Mesenchymal stem cell (in vitro differentiated cells and primary cell): Measurements from ENCODE around the gene TMEM129.

Source experiments
- DNase-seq: peaks from one replicate; pipeline ENCODE4 v3.0.0-alpha.2; 2013
- H2AFZ ChIP-seq: one replicate; pipeline ENCODE4 v1.6.1; 2013; ENCODE audit warnings: low read depth, mild to moderate bottlenecking, control low read depth, inconsistent platforms, low read length, moderate library complexity
- H2AK5ac ChIP-seq: 2 replicates; pipeline ENCODE4 v1.6.1; 2013; ENCODE audit warnings: low read length, moderate library complexity, mild to moderate bottlenecking, inconsistent platforms; ENCODE audit not compliant: severe bottlenecking
- H2BK120ac ChIP-seq: one replicate; pipeline ENCODE4 v1.6.1; 2013; ENCODE audit warnings: low read depth, mild to moderate bottlenecking, inconsistent platforms, low read length, moderate library complexity
- H2BK12ac ChIP-seq, 2 experiments: one replicate each; pipeline ENCODE4 v1.6.1; 2013; ENCODE audit warnings: inconsistent platforms in 2 of 2, low read length in 2 of 2, mild to moderate bottlenecking in 2 of 2, moderate library complexity in 2 of 2, control low read depth in 1 of 2
- H2BK15ac ChIP-seq: one replicate; pipeline ENCODE4 v1.6.1; 2013; ENCODE audit warnings: mild to moderate bottlenecking, low read depth, inconsistent platforms; ENCODE audit not compliant: poor library complexity, severe bottlenecking
- H2BK5ac ChIP-seq: 2 replicates; pipeline ENCODE4 v1.6.1; 2013; ENCODE audit warnings: low read depth, mild to moderate bottlenecking, low read length, control low read depth, inconsistent platforms; ENCODE audit not compliant: poor library complexity, severe bottlenecking
- H3K14ac ChIP-seq, 2 experiments: one replicate each; pipeline ENCODE4 v1.6.1; 2013; ENCODE audit warnings: inconsistent platforms in 2 of 2, low read length in 2 of 2, control low read depth in 1 of 2, mild to moderate bottlenecking in 1 of 2, moderate library complexity in 1 of 2
- H3K18ac ChIP-seq, 2 experiments: one replicate each; pipeline ENCODE4 v1.6.1; 2013; ENCODE audit warnings: inconsistent platforms in 2 of 2, low read length in 2 of 2, control low read depth in 1 of 2, low read depth in 1 of 2, mild to moderate bottlenecking in 1 of 2
- H3K23ac ChIP-seq, 2 experiments: one replicate each; pipeline ENCODE4 v1.6.1; 2013; ENCODE audit warnings: inconsistent platforms in 2 of 2, low read length in 2 of 2, mild to moderate bottlenecking in 2 of 2, moderate library complexity in 2 of 2, control low read depth in 1 of 2
- H3K27ac ChIP-seq: 2 replicates; pipeline ENCODE4 v1.5.1; 2013; ENCODE audit warnings: mild to moderate bottlenecking, moderate library complexity, low read length, control low read depth, inconsistent platforms; ENCODE audit not compliant: poor library complexity, severe bottlenecking
- H3K27me3 ChIP-seq, 2 experiments: 2 replicates each; pipeline versions ENCODE4 v1.6.1 to v1.7.0; 2013; ENCODE audit warnings: low read length in 2 of 2, mild to moderate bottlenecking in 2 of 2, moderate library complexity in 2 of 2, control low read depth in 1 of 2, inconsistent platforms in 1 of 2; ENCODE audit not compliant: control insufficient read depth in 1 of 2, insufficient read depth in 1 of 2
- H3K36me3 ChIP-seq, 2 experiments: 2 replicates each; pipeline versions ENCODE4 v1.6.1 to v1.7.0; 2013; ENCODE audit warnings: low read length in 2 of 2, control low read depth in 1 of 2, inconsistent platforms in 1 of 2, low read depth in 1 of 2, mild to moderate bottlenecking in 1 of 2; ENCODE audit not compliant: insufficient read depth in 2 of 2, control insufficient read depth in 1 of 2
- H3K4ac ChIP-seq, 2 experiments: one replicate each; pipeline ENCODE4 v1.6.1; 2013; ENCODE audit warnings: inconsistent platforms in 2 of 2, low read length in 2 of 2, mild to moderate bottlenecking in 2 of 2, moderate library complexity in 2 of 2, control low read depth in 1 of 2, low read depth in 1 of 2
- H3K4me1 ChIP-seq: 2 replicates; pipeline ENCODE4 v1.6.1; 2013; ENCODE audit warnings: low read depth, low read length, control low read depth; ENCODE audit not compliant: control insufficient read depth, insufficient read depth
- H3K4me2 ChIP-seq: 2 replicates; pipeline ENCODE4 v1.6.1; 2013; ENCODE audit warnings: low read length, mild to moderate bottlenecking, inconsistent platforms; ENCODE audit not compliant: poor library complexity, severe bottlenecking
- H3K4me3 ChIP-seq, 2 experiments: 2 replicates each; pipeline versions ENCODE4 v1.5.1 to v1.7.0; 2013; ENCODE audit warnings: low read length in 2 of 2, mild to moderate bottlenecking in 2 of 2, control low read depth in 1 of 2, low read depth in 1 of 2; ENCODE audit not compliant: insufficient read depth in 1 of 2
- H3K79me1 ChIP-seq: replicated peaks from 2 replicates; pipeline ENCODE4 v1.6.1; 2013; ENCODE audit warnings: mild to moderate bottlenecking, control low read depth, low read length, inconsistent platforms; ENCODE audit not compliant: poor library complexity, severe bottlenecking
- H3K9ac ChIP-seq: 2 replicates; pipeline ENCODE4 v1.7.0; 2013; ENCODE audit warnings: mild to moderate bottlenecking, low read length, moderate library complexity
- H3K9me3 ChIP-seq: 2 replicates; pipeline ENCODE4 v1.7.0; 2013; ENCODE audit warnings: mild to moderate bottlenecking, low read length; ENCODE audit not compliant: control insufficient read depth
- H4K8ac ChIP-seq: one replicate; pipeline ENCODE4 v1.6.1; 2013; ENCODE audit warnings: inconsistent platforms, mild to moderate bottlenecking, low read length, moderate library complexity
- H4K91ac ChIP-seq: one replicate; pipeline ENCODE4 v1.6.1; 2013; ENCODE audit warnings: mild to moderate bottlenecking, low read length, inconsistent platforms
- WGBS: methylation state at CpG from one replicate; pipeline ENCODE4 v1.1.7; 2013; ENCODE audit warnings: mixed read lengths; 5-methylcytosine and 5-hydroxymethylcytosine counted together

TMEM129 gene

DNA sequence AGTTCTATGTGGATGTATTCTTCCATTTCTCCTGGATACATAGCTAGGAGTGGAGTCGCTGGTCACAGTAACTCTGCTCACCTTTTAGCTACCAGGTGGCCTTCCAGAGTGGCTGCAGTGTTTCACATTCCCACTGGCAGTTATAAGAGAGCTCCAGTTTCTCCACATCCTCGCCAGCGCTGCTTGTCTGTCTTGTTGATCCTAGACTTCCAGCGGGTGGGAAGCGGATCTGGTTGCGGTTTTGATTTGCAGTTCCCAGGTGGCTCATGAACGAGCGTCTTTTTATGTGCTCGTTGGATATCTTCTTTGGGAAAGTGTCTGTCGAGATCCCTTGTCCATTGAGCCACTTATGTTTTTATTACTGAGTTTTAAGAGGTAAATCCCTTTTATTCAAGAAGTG lies 11.8 kb upstream of the TMEM129 start:
- Histone ChIP-seq H4K91ac (no peak overlapping the region), H3K14ac (no peak overlapping the region), H3K79me1 (peaks cover 35% of the 10 kb centered on the region), H3K27ac (no peak overlapping the region), H3K36me3 (peaks cover 56 to 66% of the 10 kb centered on the region in 2 experiments), H2BK120ac (no peak overlapping the region), H3K9ac (no peak overlapping the region), H2BK12ac (no peak overlapping the region), H2AK5ac (no peak overlapping the region), H3K9me3 (peaks cover 12% of the 10 kb centered on the region), H3K4me3 (no peak overlapping the region), H3K4me2 (no peak overlapping the region), H3K27me3 (no peaks in the 10 kb centered on the region), H2BK15ac (no peak overlapping the region), H2BK5ac (no peak overlapping the region), H3K4ac (no peak overlapping the region), H3K23ac (no peak overlapping the region), H3K18ac (no peak overlapping the region), H3K4me1 (peaks cover 30% of the 10 kb centered on the region), H2AFZ (no peak overlapping the region), H4K8ac (no peak overlapping the region)
- WGBS, result 97% methylated on average over 10 of the region's 10 CpGs
- no peak for DNase-seq

DNA sequence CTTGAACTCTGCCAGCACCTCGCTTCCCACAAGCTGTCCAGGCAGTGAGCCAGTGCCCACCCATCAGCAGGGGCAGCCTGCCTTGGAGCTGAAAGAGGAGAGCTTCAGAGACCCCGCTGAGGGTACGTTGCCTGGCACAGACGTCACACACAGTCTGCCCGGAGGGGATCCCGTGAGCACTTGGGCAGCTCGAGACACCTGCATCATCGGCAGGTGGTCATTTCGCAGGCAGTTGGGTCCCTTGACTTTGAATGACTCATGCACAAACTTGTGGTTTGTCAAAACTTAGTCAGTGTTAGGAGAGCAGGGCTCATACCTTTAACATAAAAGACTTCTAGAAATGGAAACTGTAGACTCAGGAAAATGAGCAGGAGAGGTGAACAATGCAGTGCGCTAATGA lies 10.1 kb upstream of the TMEM129 start:
- Histone ChIP-seq H3K27ac (no peak overlapping the region), H3K9ac (no peak overlapping the region), H2AK5ac (no peak overlapping the region), H2BK5ac (no peak overlapping the region), H4K91ac (no peak overlapping the region), H3K18ac (no peak overlapping the region), H3K4me2 (no peak overlapping the region), H2BK15ac (no peak overlapping the region), H3K14ac (no peak overlapping the region), H3K9me3 (no peaks in the 10 kb centered on the region), H3K36me3 (peaks cover 40 to 51% of the 10 kb centered on the region in 2 experiments), H2BK120ac (no peak overlapping the region), H3K4me3 (no peak overlapping the region), H3K4me1 (peaks cover 40% of the 10 kb centered on the region), H3K23ac (no peak overlapping the region), H3K4ac (no peak overlapping the region), H2BK12ac (no peak overlapping the region), H4K8ac (no peak overlapping the region), H3K27me3 (no peaks in the 10 kb centered on the region), H3K79me1 (peaks cover 20% of the 10 kb centered on the region), H2AFZ (no peak overlapping the region)
- no peak for DNase-seq
- WGBS, result 95% methylated on average over 10 of the region's 10 CpGs

DNA sequence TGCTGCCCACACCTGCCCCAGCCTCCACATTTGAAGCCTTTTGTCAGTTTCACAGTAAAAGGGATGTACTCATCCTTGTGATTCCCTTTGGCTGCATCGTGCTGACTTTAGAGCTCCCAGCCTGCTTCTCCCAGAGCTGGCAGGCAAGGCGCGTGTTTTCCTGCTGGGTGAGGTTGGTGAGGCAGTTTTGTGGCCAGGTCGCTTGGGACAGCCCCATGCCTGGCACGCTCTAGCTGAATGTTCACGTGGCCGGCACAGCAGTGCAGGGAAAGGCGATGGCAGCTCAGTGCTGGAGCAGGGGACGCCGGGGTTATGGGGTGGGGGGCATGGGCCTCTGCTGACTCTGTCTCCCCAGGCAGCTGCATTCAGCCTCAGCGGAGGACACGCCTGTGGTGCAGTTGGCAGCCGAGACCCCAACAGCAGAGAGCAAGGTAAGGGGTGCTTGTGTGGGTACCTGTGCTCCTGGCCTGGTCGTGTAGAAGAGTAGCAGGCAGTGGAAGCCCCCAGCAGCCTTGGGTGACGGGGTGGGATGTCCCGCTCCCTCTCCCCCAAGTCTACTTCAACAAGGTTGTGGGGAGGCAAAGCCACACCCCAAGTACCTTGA lies 9.5 kb upstream of the TMEM129 start:
- whole genome bisulfite sequencing, result 93% methylated on average over 15 of the region's 16 CpGs
- no peak for DNase-seq
- no peak overlapping the region for H3K9ac ChIP-seq
- peaks cover 25% of the 10 kb centered on the region for H3K79me1 ChIP-seq
- no peak overlapping the region for H3K14ac ChIP-seq
- H3K36me3 ChIP-seq, result peaks cover 40 to 46% of the 10 kb centered on the region in 2 experiments
- H3K9me3 ChIP-seq, result no peaks in the 10 kb centered on the region
- no peak overlapping the region for H2AFZ ChIP-seq
- H3K27ac ChIP-seq, result no peak overlapping the region
- no peak overlapping the region for H4K91ac ChIP-seq
- H2BK5ac ChIP-seq, result no peak overlapping the region
- H3K23ac ChIP-seq, result no peak overlapping the region
- H3K4me3 ChIP-seq, result no peak overlapping the region
- no peak overlapping the region for H2BK120ac ChIP-seq
- no peak overlapping the region for H3K18ac ChIP-seq
- no peak overlapping the region for H2BK12ac ChIP-seq
- H4K8ac ChIP-seq, result peak overlapping the region; percentile 24
- peak overlapping the region; percentile 93 for H2AK5ac ChIP-seq
- H2BK15ac ChIP-seq, result no peak overlapping the region
- no peaks in the 10 kb centered on the region for H3K27me3 ChIP-seq
- H3K4me2 ChIP-seq, result no peak overlapping the region
- H3K4ac ChIP-seq, result no peak overlapping the region
- peaks cover 46% of the 10 kb centered on the region for H3K4me1 ChIP-seq

DNA sequence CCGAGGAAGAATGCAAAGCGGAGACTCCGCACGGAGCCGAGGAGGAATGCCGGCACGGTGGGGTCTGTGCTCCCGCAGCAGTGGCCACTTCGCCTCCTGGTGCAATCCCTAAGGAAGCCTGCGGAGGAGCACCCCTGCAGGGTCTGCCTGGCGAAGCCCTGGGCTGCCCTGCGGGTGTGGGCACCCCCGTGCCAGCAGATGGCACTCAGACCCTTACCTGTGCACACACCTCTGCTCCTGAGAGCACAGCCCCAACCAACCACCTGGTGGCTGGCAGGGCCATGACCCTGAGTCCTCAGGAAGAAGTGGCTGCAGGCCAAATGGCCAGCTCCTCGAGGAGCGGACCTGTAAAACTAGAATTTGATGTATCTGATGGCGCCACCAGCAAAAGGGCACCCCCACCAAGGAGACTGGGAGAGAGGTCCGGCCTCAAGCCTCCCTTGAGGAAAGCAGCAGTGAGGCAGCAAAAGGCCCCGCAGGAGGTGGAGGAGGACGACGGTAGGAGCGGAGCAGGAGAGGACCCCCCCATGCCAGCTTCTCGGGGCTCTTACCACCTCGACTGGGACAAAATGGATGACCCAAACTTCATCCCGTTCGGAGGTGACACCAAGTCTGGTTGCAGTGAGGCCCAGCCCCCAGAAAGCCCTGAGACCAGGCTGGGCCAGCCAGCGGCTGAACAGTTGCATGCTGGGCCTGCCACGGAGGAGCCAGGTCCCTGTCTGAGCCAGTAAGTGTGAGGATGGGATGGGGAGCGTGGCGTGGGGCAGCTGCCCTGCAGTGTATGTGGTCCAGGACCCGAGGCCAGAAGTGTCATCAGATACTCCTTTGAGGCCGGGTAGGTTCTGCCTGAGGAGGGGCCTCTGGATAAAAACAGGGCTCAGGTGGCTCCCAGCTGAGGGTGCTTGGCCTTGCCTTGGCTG lies 7.2 kb upstream of the TMEM129 start:
- no peak for DNase-seq
- Histone ChIP-seq H3K4me1 (peaks cover 51% of the 10 kb centered on the region), H3K36me3 (peaks cover 39 to 49% of the 10 kb centered on the region in 2 experiments), H3K4ac (peak overlapping the region; percentile 56 to 89), H3K9me3 (no peaks in the 10 kb centered on the region), H2AK5ac (peak overlapping the region; percentile 62), H2BK5ac (peak overlapping the region; percentile 81), H2BK15ac (peak overlapping the region; percentile 63), H4K91ac (peak overlapping the region; percentile 88), H3K4me2 (peak overlapping the region; percentile 32), H3K79me1 (peaks cover 23% of the 10 kb centered on the region), H3K23ac (no peak overlapping the region), H3K9ac (no peak overlapping the region), H2BK12ac (peak overlapping the region; percentile 44 to 59), H3K14ac (no peak overlapping the region), H2BK120ac (no peak overlapping the region), H3K27me3 (no peaks in the 10 kb centered on the region), H4K8ac (peak overlapping the region; percentile 94), H3K4me3 (peak overlapping the region in 1 of 2 experiments; percentile 33), H2AFZ (no peak overlapping the region), H3K27ac (peak overlapping the region; percentile 89), H3K18ac (peak overlapping the region; percentile 58 to 89)
- 95% methylated on average over 31 of the region's 31 CpGs for WGBS
